Measurements from ENCODE around the gene HUNK. TPM values are rescaled to one million over a fixed set of nuclear protein-coding genes. Genes with fewer than 3 reads are reported as not detected.

The HUNK gene
- total RNA-seq, 1 experiment from 2014 or later = 2.1 TPM

DNA sequence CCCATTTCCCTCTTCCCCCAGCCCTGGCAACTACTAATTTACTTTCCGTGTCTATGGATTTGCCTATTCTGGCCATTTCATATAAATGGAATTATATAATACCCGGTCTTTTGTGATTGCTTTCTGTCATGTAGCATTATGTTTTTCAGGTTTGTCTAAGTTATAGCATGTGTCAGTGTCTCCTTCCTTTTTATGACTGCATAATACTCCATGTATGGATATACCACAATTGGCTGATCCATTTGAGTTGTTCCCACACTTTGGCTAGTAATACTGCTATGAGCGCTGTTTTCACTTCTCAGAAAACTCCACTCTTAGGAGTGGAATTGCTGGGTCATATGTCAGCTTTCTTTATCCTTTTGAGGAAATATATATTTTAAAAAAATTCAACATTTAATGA, 53.7 kb downstream of the HUNK start:
- CTCF ChIA-PET = no interaction called here
- no peaks in the 10 kb centered on the region for H3K36me3 ChIP-seq (ENCODE audit: insufficient read depth, low read length, poor library complexity, severe bottlenecking)
- intact Hi-C loops (cut with micrococcal nuclease; ENCODE audit: unreplicated experiment) = no loop called here
- no peak overlapping the region for H3K27ac ChIP-seq (ENCODE audit: low read depth, low read length, poor library complexity, severe bottlenecking)
- no peak for TF ChIP-seq EZH2 (IDR thresholded peaks at IDR 0.05; ENCODE audit: borderline replicate concordance, low read depth, low read length, poor library complexity, severe bottlenecking)
- TF ChIP-seq, protein P1, sequence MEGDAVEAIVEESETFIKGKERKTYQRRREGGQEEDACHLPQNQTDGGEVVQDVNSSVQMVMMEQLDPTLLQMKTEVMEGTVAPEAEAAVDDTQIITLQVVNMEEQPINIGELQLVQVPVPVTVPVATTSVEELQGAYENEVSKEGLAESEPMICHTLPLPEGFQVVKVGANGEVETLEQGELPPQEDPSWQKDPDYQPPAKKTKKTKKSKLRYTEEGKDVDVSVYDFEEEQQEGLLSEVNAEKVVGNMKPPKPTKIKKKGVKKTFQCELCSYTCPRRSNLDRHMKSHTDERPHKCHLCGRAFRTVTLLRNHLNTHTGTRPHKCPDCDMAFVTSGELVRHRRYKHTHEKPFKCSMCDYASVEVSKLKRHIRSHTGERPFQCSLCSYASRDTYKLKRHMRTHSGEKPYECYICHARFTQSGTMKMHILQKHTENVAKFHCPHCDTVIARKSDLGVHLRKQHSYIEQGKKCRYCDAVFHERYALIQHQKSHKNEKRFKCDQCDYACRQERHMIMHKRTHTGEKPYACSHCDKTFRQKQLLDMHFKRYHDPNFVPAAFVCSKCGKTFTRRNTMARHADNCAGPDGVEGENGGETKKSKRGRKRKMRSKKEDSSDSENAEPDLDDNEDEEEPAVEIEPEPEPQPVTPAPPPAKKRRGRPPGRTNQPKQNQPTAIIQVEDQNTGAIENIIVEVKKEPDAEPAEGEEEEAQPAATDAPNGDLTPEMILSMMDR (conservative IDR thresholded peaks at IDR 0.05; ENCODE audit: low read depth, low read length) = no peak
- no peak for DNase-seq (ENCODE audit: low spot score)
- no peak overlapping the region for H3K4me3 ChIP-seq (ENCODE audit: low read depth, low read length, poor library complexity, severe bottlenecking)
- H3K9me3 ChIP-seq (ENCODE audit: low read depth, low read length, poor library complexity, severe bottlenecking) = no peaks in the 10 kb centered on the region
- no TSS peak for BruUV-seq (replicated peaks)
- POLR2A ChIA-PET (ENCODE audit: low non-redundant PET) = no interaction called here
- no peaks in the 10 kb centered on the region for H3K4me1 ChIP-seq (ENCODE audit: insufficient read depth, low read length, poor library complexity, severe bottlenecking)
- no peaks in the 10 kb centered on the region for H3K27me3 ChIP-seq (replicated peaks; ENCODE audit: insufficient read depth, low read depth, low read length, poor library complexity)

DNA sequence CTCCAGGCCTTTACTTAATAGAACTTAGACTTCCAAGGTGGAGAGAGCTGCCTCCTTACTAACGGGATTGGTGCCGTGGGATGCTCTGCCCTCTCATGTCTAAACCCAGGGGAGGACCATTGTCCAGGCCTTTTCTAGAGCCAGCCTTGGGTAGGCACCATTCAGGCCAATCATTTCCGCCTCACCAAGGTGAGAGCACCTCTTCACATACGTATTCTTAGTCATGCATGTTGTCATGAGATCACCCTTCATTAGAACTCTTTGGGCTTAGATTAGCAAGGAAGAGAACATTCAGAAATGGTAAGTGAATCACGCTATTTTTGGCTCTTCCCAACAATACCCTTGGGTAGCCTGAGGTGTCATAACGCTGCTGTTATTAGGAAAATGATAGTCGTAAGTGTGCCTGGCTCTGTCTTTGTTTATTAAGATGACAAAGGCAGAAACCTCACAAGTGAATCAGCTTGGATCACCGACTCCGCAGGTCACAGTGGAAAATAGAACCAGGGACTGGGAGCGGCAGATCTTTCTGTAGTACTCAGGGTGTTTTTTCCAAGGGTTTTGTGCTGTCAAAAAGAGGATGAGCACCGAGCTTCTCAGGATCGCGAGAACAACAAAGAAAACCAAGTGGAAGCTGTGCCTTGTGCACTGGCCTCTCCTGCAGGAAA, 55.0 kb downstream of the HUNK start:
- TF ChIP-seq EZH2 (IDR thresholded peaks at IDR 0.05; ENCODE audit: borderline replicate concordance, low read depth, low read length, poor library complexity, severe bottlenecking) = no peak
- TF ChIP-seq, protein P1 (conservative IDR thresholded peaks at IDR 0.05; ENCODE audit: low read depth, low read length) = no peak
- Histone ChIP-seq H3K9me3 (ENCODE audit: low read depth, low read length, poor library complexity, severe bottlenecking) (no peaks in the 10 kb centered on the region), H3K36me3 (ENCODE audit: insufficient read depth, low read length, poor library complexity, severe bottlenecking) (no peaks in the 10 kb centered on the region), H3K4me1 (ENCODE audit: insufficient read depth, low read length, poor library complexity, severe bottlenecking) (no peaks in the 10 kb centered on the region), H3K27me3 (replicated peaks; ENCODE audit: insufficient read depth, low read depth, low read length, poor library complexity) (no peaks in the 10 kb centered on the region), H3K27ac (ENCODE audit: low read depth, low read length, poor library complexity, severe bottlenecking) (no peak overlapping the region), H3K4me3 (ENCODE audit: low read depth, low read length, poor library complexity, severe bottlenecking) (no peak overlapping the region)
- ChIA-PET POLR2A (ENCODE audit: low non-redundant PET) (no interaction called here), CTCF (no interaction called here)
- intact Hi-C loops (cut with micrococcal nuclease; ENCODE audit: unreplicated experiment) = no loop called here
- DNase-seq (ENCODE audit: low spot score) = no peak
- no TSS peak for BruUV-seq (replicated peaks)

DNA sequence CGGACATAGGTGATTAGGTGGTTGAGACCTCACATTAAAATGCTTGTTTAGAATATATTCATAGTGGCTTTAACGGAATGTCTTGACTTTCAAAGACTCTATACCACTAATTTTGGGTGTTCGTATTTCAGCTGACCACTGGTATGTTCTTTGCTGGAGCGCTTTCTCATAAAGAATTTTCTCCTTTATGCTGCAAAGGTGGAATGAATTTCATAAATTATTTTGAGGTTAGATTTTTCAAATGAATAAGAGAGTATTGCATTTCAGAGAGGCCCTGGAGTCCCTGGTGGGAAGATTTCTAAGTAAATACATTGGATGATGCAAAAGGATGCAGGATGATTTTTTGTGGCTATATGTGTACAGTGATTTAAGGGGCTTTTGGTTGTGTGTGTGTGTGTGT, 55.8 kb downstream of the HUNK start:
- TF ChIP-seq EZH2 (IDR thresholded peaks at IDR 0.05; ENCODE audit: borderline replicate concordance, low read depth, low read length, poor library complexity, severe bottlenecking) = no peak
- TF ChIP-seq, protein P1 (conservative IDR thresholded peaks at IDR 0.05; ENCODE audit: low read depth, low read length) = no peak

More for the DNA sequence above, 55.8 kb downstream of the HUNK start:
- no peaks in the 10 kb centered on the region for H3K36me3 ChIP-seq (ENCODE audit: insufficient read depth, low read length, poor library complexity, severe bottlenecking)
- intact Hi-C loops (cut with micrococcal nuclease; ENCODE audit: unreplicated experiment) = no loop called here
- BruUV-seq (replicated peaks) = no TSS peak
- DNase-seq (ENCODE audit: low spot score) = no peak
- POLR2A ChIA-PET (ENCODE audit: low non-redundant PET) = no interaction called here
- H3K9me3 ChIP-seq (ENCODE audit: low read depth, low read length, poor library complexity, severe bottlenecking) = no peaks in the 10 kb centered on the region
- H3K27ac ChIP-seq (ENCODE audit: low read depth, low read length, poor library complexity, severe bottlenecking) = no peak overlapping the region
- CTCF ChIA-PET = no interaction called here
- H3K27me3 ChIP-seq (replicated peaks; ENCODE audit: insufficient read depth, low read depth, low read length, poor library complexity) = no peaks in the 10 kb centered on the region
- H3K4me3 ChIP-seq (ENCODE audit: low read depth, low read length, poor library complexity, severe bottlenecking) = no peak overlapping the region
- no peaks in the 10 kb centered on the region for H3K4me1 ChIP-seq (ENCODE audit: insufficient read depth, low read length, poor library complexity, severe bottlenecking)
